C4-2B (cell line): Measurements from ENCODE around the gene TSSC4.
A peak's percentile ranks its signal among the peaks of the same experiment; 100 is the strongest.

Experiments
- H3K27ac ChIP-seq: fragments of 450-650 bp; 2 replicates; pipeline ENCODE4 v1.5.1; 2017
- CTCF ChIP-seq: fragments of 450-650 bp; conservative IDR thresholded peaks from 2 replicates; pipeline ENCODE4 v1.5.1; 2017; ENCODE audit warnings: mild to moderate bottlenecking
- ZFX ChIP-seq: fragments of 450-650 bp; IDR thresholded peaks from 2 replicates; pipeline ENCODE4 v1.6.1; 2017

The TSSC4 gene

GRCh38 chr11:2428322-2428795 is 27.8 kb downstream of the TSSC4 start:
- TF ChIP-seq ZFX (no peak), CTCF (peak; percentile 98)
- H3K27ac ChIP-seq: no peak overlapping the region

- H3K27ac ChIP-seq: no peak overlapping the region
- TF ChIP-seq CTCF (no peak), ZFX (no peak)
These were observed 30.8 kb downstream of the TSSC4 start for GRCh38 chr11:2431395-2431794.

- no peak for TF ChIP-seq CTCF
- TF ChIP-seq ZFX: no peak
- H3K27ac ChIP-seq: no peak overlapping the region
These were observed 31.6 kb downstream of the TSSC4 start for GRCh38 chr11:2432171-2432621.

- no peak for TF ChIP-seq ZFX
- TF ChIP-seq CTCF: no peak
- H3K27ac ChIP-seq: no peak overlapping the region
These were observed 32.1 kb downstream of the TSSC4 start for GRCh38 chr11:2432628-2433071.

GRCh38 chr11:2433106-2433925 is 32.8 kb downstream of the TSSC4 start:
- TF ChIP-seq CTCF: no peak
- TF ChIP-seq ZFX: no peak
- H3K27ac ChIP-seq: no peak overlapping the region

GRCh38 chr11:2434008-2434407 is 33.5 kb downstream of the TSSC4 start:
- no peak overlapping the region for H3K27ac ChIP-seq
- TF ChIP-seq ZFX (no peak), CTCF (no peak)

- no peak for TF ChIP-seq ZFX
- no peak for TF ChIP-seq CTCF
- no peak overlapping the region for H3K27ac ChIP-seq
These were observed 34.1 kb downstream of the TSSC4 start for GRCh38 chr11:2434506-2435255.
